SK-N-SH (cell line): ENCODE results near the gene PFKFB2.

Experiments used
- CHD2 ChIP-seq: fragments of 150-350 bp; IDR thresholded peaks from 2 replicates; pipeline ENCODE4 v1.6.1; 2018; ENCODE audit warnings: low read length; ENCODE audit not compliant: partially characterized antibody
- ELF1 ChIP-seq: IDR thresholded peaks from 2 replicates; pipeline ENCODE4 v1.4.0; 2012
- GABPA ChIP-seq: IDR thresholded peaks from 2 replicates; pipeline ENCODE4 v1.4.0; 2012; ENCODE audit warnings: low read depth, mild to moderate bottlenecking
- RAD21 ChIP-seq: IDR thresholded peaks from 2 replicates; pipeline ENCODE4 v1.6.1; 2012; ENCODE audit warnings: mild to moderate bottlenecking, low read length
- SIN3A ChIP-seq: IDR thresholded peaks from 2 replicates; pipeline ENCODE4 v1.6.1; 2012; ENCODE audit warnings: low read depth, mild to moderate bottlenecking, low read length, moderate library complexity, borderline replicate concordance
- TEAD4 ChIP-seq: IDR thresholded peaks from 2 replicates; pipeline ENCODE4 v1.4.0; 2012; ENCODE audit warnings: mild to moderate bottlenecking, borderline replicate concordance; ENCODE audit not compliant: insufficient read depth
- TF ChIP-seq, protein P1 (sequence below): fragments of 200-600 bp; sonication (generic); IDR thresholded peaks from 2 replicates; pipeline ENCODE4 v1.6.1; 2017; ENCODE audit warnings: antibody characterized with exemption, mild to moderate bottlenecking, moderate library complexity
- TF ChIP-seq, protein P2 (sequence below): IDR thresholded peaks from 2 replicates; pipeline ENCODE4 v1.6.1; 2012; ENCODE audit warnings: mild to moderate bottlenecking, low read depth, low read length, moderate library complexity

DNA sequence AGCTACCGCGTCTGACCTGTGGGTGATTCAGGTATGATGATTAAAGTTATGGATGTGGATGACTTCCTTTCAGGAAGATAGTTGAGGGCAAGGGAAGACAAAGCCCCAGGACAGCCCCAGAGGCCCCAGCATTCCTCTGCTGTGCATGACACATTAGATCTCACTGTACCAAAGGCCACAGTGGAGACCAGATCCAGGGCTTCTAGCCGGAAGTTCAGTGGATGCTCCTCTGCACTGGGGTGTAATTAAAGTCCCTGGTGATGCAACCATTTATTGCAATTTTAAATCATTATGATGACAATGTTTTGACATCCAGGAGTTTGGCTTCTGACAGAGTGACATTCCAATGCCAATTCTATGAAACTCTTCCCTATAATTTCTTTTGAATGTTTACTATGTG is 55.9 kb downstream of the PFKFB2 start:
- TF ChIP-seq SIN3A: no peak
- TF ChIP-seq, protein P1, sequence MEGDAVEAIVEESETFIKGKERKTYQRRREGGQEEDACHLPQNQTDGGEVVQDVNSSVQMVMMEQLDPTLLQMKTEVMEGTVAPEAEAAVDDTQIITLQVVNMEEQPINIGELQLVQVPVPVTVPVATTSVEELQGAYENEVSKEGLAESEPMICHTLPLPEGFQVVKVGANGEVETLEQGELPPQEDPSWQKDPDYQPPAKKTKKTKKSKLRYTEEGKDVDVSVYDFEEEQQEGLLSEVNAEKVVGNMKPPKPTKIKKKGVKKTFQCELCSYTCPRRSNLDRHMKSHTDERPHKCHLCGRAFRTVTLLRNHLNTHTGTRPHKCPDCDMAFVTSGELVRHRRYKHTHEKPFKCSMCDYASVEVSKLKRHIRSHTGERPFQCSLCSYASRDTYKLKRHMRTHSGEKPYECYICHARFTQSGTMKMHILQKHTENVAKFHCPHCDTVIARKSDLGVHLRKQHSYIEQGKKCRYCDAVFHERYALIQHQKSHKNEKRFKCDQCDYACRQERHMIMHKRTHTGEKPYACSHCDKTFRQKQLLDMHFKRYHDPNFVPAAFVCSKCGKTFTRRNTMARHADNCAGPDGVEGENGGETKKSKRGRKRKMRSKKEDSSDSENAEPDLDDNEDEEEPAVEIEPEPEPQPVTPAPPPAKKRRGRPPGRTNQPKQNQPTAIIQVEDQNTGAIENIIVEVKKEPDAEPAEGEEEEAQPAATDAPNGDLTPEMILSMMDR: no peak
- TF ChIP-seq ELF1: no peak
- TF ChIP-seq CHD2: no peak
- TF ChIP-seq GABPA: no peak
- no peak for TF ChIP-seq TEAD4
- no peak for TF ChIP-seq RAD21
- TF ChIP-seq, protein P2, sequence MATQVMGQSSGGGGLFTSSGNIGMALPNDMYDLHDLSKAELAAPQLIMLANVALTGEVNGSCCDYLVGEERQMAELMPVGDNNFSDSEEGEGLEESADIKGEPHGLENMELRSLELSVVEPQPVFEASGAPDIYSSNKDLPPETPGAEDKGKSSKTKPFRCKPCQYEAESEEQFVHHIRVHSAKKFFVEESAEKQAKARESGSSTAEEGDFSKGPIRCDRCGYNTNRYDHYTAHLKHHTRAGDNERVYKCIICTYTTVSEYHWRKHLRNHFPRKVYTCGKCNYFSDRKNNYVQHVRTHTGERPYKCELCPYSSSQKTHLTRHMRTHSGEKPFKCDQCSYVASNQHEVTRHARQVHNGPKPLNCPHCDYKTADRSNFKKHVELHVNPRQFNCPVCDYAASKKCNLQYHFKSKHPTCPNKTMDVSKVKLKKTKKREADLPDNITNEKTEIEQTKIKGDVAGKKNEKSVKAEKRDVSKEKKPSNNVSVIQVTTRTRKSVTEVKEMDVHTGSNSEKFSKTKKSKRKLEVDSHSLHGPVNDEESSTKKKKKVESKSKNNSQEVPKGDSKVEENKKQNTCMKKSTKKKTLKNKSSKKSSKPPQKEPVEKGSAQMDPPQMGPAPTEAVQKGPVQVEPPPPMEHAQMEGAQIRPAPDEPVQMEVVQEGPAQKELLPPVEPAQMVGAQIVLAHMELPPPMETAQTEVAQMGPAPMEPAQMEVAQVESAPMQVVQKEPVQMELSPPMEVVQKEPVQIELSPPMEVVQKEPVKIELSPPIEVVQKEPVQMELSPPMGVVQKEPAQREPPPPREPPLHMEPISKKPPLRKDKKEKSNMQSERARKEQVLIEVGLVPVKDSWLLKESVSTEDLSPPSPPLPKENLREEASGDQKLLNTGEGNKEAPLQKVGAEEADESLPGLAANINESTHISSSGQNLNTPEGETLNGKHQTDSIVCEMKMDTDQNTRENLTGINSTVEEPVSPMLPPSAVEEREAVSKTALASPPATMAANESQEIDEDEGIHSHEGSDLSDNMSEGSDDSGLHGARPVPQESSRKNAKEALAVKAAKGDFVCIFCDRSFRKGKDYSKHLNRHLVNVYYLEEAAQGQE: no peak
